Measurements from ENCODE around the gene AFMID. TPM values are rescaled to one million over a fixed set of nuclear protein-coding genes. Genes with fewer than 3 reads are reported as not detected.
"Not testable (repeated sequence)": the region's sequence is repeated elsewhere in the genome, so short reads cannot be mapped to it uniquely, and the experiment has no call there.

The AFMID gene
- total RNA-seq, 1 experiment from 2014 or later: 65.0 TPM

GRCh38 chr17:78233678-78234077 is 46.5 kb downstream of the AFMID start:
- POLR2A ChIA-PET (ENCODE audit: low non-redundant PET): no interaction called here
- H3K27ac ChIP-seq (ENCODE audit: low read depth, low read length, poor library complexity, severe bottlenecking): no peak overlapping the region
- intact Hi-C loops (cut with micrococcal nuclease; ENCODE audit: unreplicated experiment): no loop called here
- CTCF ChIA-PET: interaction anchor here (0.6 kb wide), 1 partner anchor 18 kb away, joined by 4 read pairs; no protein-coding TSS in a partner anchor
- H3K9me3 ChIP-seq (ENCODE audit: low read depth, low read length, poor library complexity, severe bottlenecking): no peaks in the 10 kb centered on the region
- BruUV-seq (replicated peaks): no TSS peak
- no peaks in the 10 kb centered on the region for H3K4me1 ChIP-seq (ENCODE audit: insufficient read depth, low read length, poor library complexity, severe bottlenecking)
- no peak for DNase-seq (ENCODE audit: low spot score)
- TF ChIP-seq EZH2 (IDR thresholded peaks at IDR 0.05; ENCODE audit: borderline replicate concordance, low read depth, low read length, poor library complexity, severe bottlenecking) (no peak), CTCF (conservative IDR thresholded peaks at IDR 0.05; ENCODE audit: low read depth, low read length) (no peak)
- no peak overlapping the region for H3K4me3 ChIP-seq (ENCODE audit: low read depth, low read length, poor library complexity, severe bottlenecking)
- H3K27me3 ChIP-seq (replicated peaks; ENCODE audit: insufficient read depth, low read depth, low read length, poor library complexity): peaks cover 20% of the 10 kb centered on the region
- H3K36me3 ChIP-seq (ENCODE audit: insufficient read depth, low read length, poor library complexity, severe bottlenecking): no peaks in the 10 kb centered on the region

GRCh38 chr17:78234261-78234865 is 47.2 kb downstream of the AFMID start:
- TF ChIP-seq CTCF (conservative IDR thresholded peaks at IDR 0.05; ENCODE audit: low read depth, low read length) (no peak), EZH2 (IDR thresholded peaks at IDR 0.05; ENCODE audit: borderline replicate concordance, low read depth, low read length, poor library complexity, severe bottlenecking) (no peak)
- no TSS peak for BruUV-seq (replicated peaks)
- Histone ChIP-seq H3K9me3 (ENCODE audit: low read depth, low read length, poor library complexity, severe bottlenecking) (no peaks in the 10 kb centered on the region), H3K4me1 (ENCODE audit: insufficient read depth, low read length, poor library complexity, severe bottlenecking) (no peaks in the 10 kb centered on the region), H3K27me3 (replicated peaks; ENCODE audit: insufficient read depth, low read depth, low read length, poor library complexity) (peaks cover 20% of the 10 kb centered on the region), H3K4me3 (ENCODE audit: low read depth, low read length, poor library complexity, severe bottlenecking) (no peak overlapping the region), H3K36me3 (ENCODE audit: insufficient read depth, low read length, poor library complexity, severe bottlenecking) (no peaks in the 10 kb centered on the region), H3K27ac (ENCODE audit: low read depth, low read length, poor library complexity, severe bottlenecking) (no peak overlapping the region)
- ChIA-PET POLR2A (ENCODE audit: low non-redundant PET) (no interaction called here), CTCF (no interaction called here)
- no peak for DNase-seq (ENCODE audit: low spot score)
- intact Hi-C loops (cut with micrococcal nuclease; ENCODE audit: unreplicated experiment): no loop called here

GRCh38 chr17:78235022-78235421 is 47.9 kb downstream of the AFMID start:
- DNase-seq (ENCODE audit: low spot score); H3K4me3 ChIP-seq (ENCODE audit: low read depth, low read length, poor library complexity, severe bottlenecking); BruUV-seq (replicated peaks); H3K4me1 ChIP-seq (ENCODE audit: insufficient read depth, low read length, poor library complexity, severe bottlenecking); H3K9me3 ChIP-seq (ENCODE audit: low read depth, low read length, poor library complexity, severe bottlenecking); H3K36me3 ChIP-seq (ENCODE audit: insufficient read depth, low read length, poor library complexity, severe bottlenecking); H3K27ac ChIP-seq (ENCODE audit: low read depth, low read length, poor library complexity, severe bottlenecking); POLR2A ChIA-PET (ENCODE audit: low non-redundant PET); CTCF ChIA-PET; intact Hi-C loops (cut with micrococcal nuclease; ENCODE audit: unreplicated experiment): not testable (repeated sequence)
- H3K27me3 ChIP-seq (replicated peaks; ENCODE audit: insufficient read depth, low read depth, low read length, poor library complexity): peaks cover 20% of the 10 kb centered on the region

GRCh38 chr17:78235885-78236284 is 48.7 kb downstream of the AFMID start:
- Histone ChIP-seq H3K36me3 (ENCODE audit: insufficient read depth, low read length, poor library complexity, severe bottlenecking) (no peaks in the 10 kb centered on the region), H3K27me3 (replicated peaks; ENCODE audit: insufficient read depth, low read depth, low read length, poor library complexity) (peaks cover 14% of the 10 kb centered on the region), H3K4me3 (ENCODE audit: low read depth, low read length, poor library complexity, severe bottlenecking) (no peak overlapping the region), H3K9me3 (ENCODE audit: low read depth, low read length, poor library complexity, severe bottlenecking) (no peaks in the 10 kb centered on the region), H3K27ac (ENCODE audit: low read depth, low read length, poor library complexity, severe bottlenecking) (no peak overlapping the region), H3K4me1 (ENCODE audit: insufficient read depth, low read length, poor library complexity, severe bottlenecking) (no peaks in the 10 kb centered on the region)
- ChIA-PET POLR2A (ENCODE audit: low non-redundant PET) (no interaction called here), CTCF (no interaction called here)
- TF ChIP-seq EZH2 (IDR thresholded peaks at IDR 0.05; ENCODE audit: borderline replicate concordance, low read depth, low read length, poor library complexity, severe bottlenecking) (no peak), CTCF (conservative IDR thresholded peaks at IDR 0.05; ENCODE audit: low read depth, low read length) (no peak)
- no peak for DNase-seq (ENCODE audit: low spot score)
- intact Hi-C loops (cut with micrococcal nuclease; ENCODE audit: unreplicated experiment): no loop called here
- no TSS peak for BruUV-seq (replicated peaks)
